Activated naive CD4-positive, alpha-beta T cell treated with anti-CD3 and anti-CD28 coated beads, Interleukin-2, amount 50 U/mL, for 24 hours (primary cell): ENCODE data around the gene DUSP19.

Experiments
- H3K27ac Mint-ChIP-seq: one replicate; pipeline ENCODE4 v1.8.0; 2021; ENCODE audit warnings: mild to moderate bottlenecking, mixed read lengths
- H3K27me3 Mint-ChIP-seq: one replicate; pipeline ENCODE4 v1.8.0; 2021; ENCODE audit warnings: mixed read lengths
- H3K36me3 Mint-ChIP-seq: one replicate; pipeline ENCODE4 v1.8.0; 2021; ENCODE audit warnings: mixed read lengths
- H3K4me1 Mint-ChIP-seq: one replicate; pipeline ENCODE4 v1.8.0; 2021; ENCODE audit warnings: mixed read lengths
- H3K4me3 Mint-ChIP-seq: one replicate; pipeline ENCODE4 v1.8.0; 2021; ENCODE audit warnings: mild to moderate bottlenecking, mixed read lengths
- H3K9me3 Mint-ChIP-seq: one replicate; pipeline ENCODE4 v1.8.0; 2021; ENCODE audit warnings: mixed read lengths

Gene DUSP19

GRCh38 chr2:183091954-183092345, 13.4 kb downstream of the DUSP19 start:
- Mint-ChIP-seq H3K4me3 (no peak overlapping the region), H3K4me1 (no peaks in the 10 kb centered on the region), H3K27me3 (no peaks in the 10 kb centered on the region), H3K9me3 (no peaks in the 10 kb centered on the region), H3K27ac (no peak overlapping the region), H3K36me3 (peaks cover 2% of the 10 kb centered on the region)

GRCh38 chr2:183093857-183094657, 15.5 kb downstream of the DUSP19 start:
- H3K4me3 Mint-ChIP-seq: no peak overlapping the region
- no peak overlapping the region for H3K27ac Mint-ChIP-seq
- no peaks in the 10 kb centered on the region for H3K9me3 Mint-ChIP-seq
- no peaks in the 10 kb centered on the region for H3K4me1 Mint-ChIP-seq
- H3K27me3 Mint-ChIP-seq: no peaks in the 10 kb centered on the region
- peaks cover 2% of the 10 kb centered on the region for H3K36me3 Mint-ChIP-seq

GRCh38 chr2:183105402-183106134, 27.0 kb downstream of the DUSP19 start:
- no peak overlapping the region for H3K4me3 Mint-ChIP-seq
- no peaks in the 10 kb centered on the region for H3K36me3 Mint-ChIP-seq
- no peaks in the 10 kb centered on the region for H3K4me1 Mint-ChIP-seq
- peaks cover 8% of the 10 kb centered on the region for H3K27me3 Mint-ChIP-seq
- no peaks in the 10 kb centered on the region for H3K9me3 Mint-ChIP-seq
- H3K27ac Mint-ChIP-seq: no peak overlapping the region

GRCh38 chr2:183112577-183112976, 34.0 kb downstream of the DUSP19 start:
- no peaks in the 10 kb centered on the region for H3K9me3 Mint-ChIP-seq
- no peaks in the 10 kb centered on the region for H3K36me3 Mint-ChIP-seq
- H3K27me3 Mint-ChIP-seq: peaks cover 6% of the 10 kb centered on the region

GRCh38 chr2:183113630-183114029, 35.1 kb downstream of the DUSP19 start:
- Mint-ChIP-seq H3K27ac (no peak overlapping the region), H3K36me3 (no peaks in the 10 kb centered on the region), H3K4me3 (no peak overlapping the region), H3K9me3 (no peaks in the 10 kb centered on the region), H3K4me1 (peaks cover 4% of the 10 kb centered on the region), H3K27me3 (peaks cover 10% of the 10 kb centered on the region)

More at GRCh38 chr2:183112577-183112976, 34.0 kb downstream of the DUSP19 start:
- Mint-ChIP-seq H3K27ac (no peak overlapping the region), H3K4me3 (no peak overlapping the region), H3K4me1 (peaks cover 4% of the 10 kb centered on the region)

GRCh38 chr2:183117226-183117625, 38.7 kb downstream of the DUSP19 start:
- no peak overlapping the region for H3K27ac Mint-ChIP-seq
- no peak overlapping the region for H3K4me3 Mint-ChIP-seq
- peaks cover 4% of the 10 kb centered on the region for H3K4me1 Mint-ChIP-seq
- peaks cover 12% of the 10 kb centered on the region for H3K27me3 Mint-ChIP-seq
- no peaks in the 10 kb centered on the region for H3K36me3 Mint-ChIP-seq
- no peaks in the 10 kb centered on the region for H3K9me3 Mint-ChIP-seq

GRCh38 chr2:183123117-183123958, 44.8 kb downstream of the DUSP19 start:
- Mint-ChIP-seq H3K36me3 (peaks cover 2% of the 10 kb centered on the region), H3K4me3 (peak overlapping the region; percentile 97), H3K9me3 (no peaks in the 10 kb centered on the region), H3K27ac (peak overlapping the region; percentile 99), H3K27me3 (peaks cover 8% of the 10 kb centered on the region), H3K4me1 (peaks cover 34% of the 10 kb centered on the region)

- Mint-ChIP-seq H3K36me3 (peaks cover 4% of the 10 kb centered on the region), H3K27me3 (peaks cover 6% of the 10 kb centered on the region), H3K9me3 (no peaks in the 10 kb centered on the region), H3K4me1 (peaks cover 39% of the 10 kb centered on the region), H3K27ac (peak overlapping the region; percentile 99), H3K4me3 (peak overlapping the region; percentile 97)
Observed at GRCh38 chr2:183123959-183124221, 45.3 kb downstream of the DUSP19 start.

GRCh38 chr2:183124222-183124956, 45.8 kb downstream of the DUSP19 start, which contains the start of gene NUP35:
Gene NUP35, plus strand, starts transcription at chr2:183124443. Its CDS starts 15 bp downstream, at chr2:183124458.
- Mint-ChIP-seq H3K4me3 (peak within 1 kb of the TSS; percentile 97), H3K27me3 (peaks cover 6% of the 10 kb centered on the region), H3K9me3 (no peaks in the 10 kb centered on the region), H3K36me3 (peaks cover 8% of the 10 kb centered on the region), H3K4me1 (peaks cover 43% of the 10 kb centered on the region), H3K27ac (peak within 1 kb of the TSS; percentile 99)

GRCh38 chr2:183124957-183125255, 46.4 kb downstream of the DUSP19 start:
- Mint-ChIP-seq H3K27ac (peak overlapping the region; percentile 99), H3K27me3 (peaks cover 6% of the 10 kb centered on the region), H3K4me3 (peak overlapping the region; percentile 97), H3K9me3 (no peaks in the 10 kb centered on the region), H3K4me1 (peaks cover 45% of the 10 kb centered on the region), H3K36me3 (peaks cover 8% of the 10 kb centered on the region)

- Mint-ChIP-seq H3K4me1 (peaks cover 46% of the 10 kb centered on the region), H3K4me3 (peak overlapping the region; percentile 97), H3K9me3 (no peaks in the 10 kb centered on the region), H3K36me3 (peaks cover 8% of the 10 kb centered on the region), H3K27me3 (peaks cover 4% of the 10 kb centered on the region), H3K27ac (no peak overlapping the region)
Observed at GRCh38 chr2:183125659-183126341, 47.3 kb downstream of the DUSP19 start.

- H3K4me1 Mint-ChIP-seq: peaks cover 49% of the 10 kb centered on the region
- no peaks in the 10 kb centered on the region for H3K27me3 Mint-ChIP-seq
- H3K4me3 Mint-ChIP-seq: peak overlapping the region; percentile 97
- no peaks in the 10 kb centered on the region for H3K9me3 Mint-ChIP-seq
- no peak overlapping the region for H3K27ac Mint-ChIP-seq
- peaks cover 10% of the 10 kb centered on the region for H3K36me3 Mint-ChIP-seq
Observed at GRCh38 chr2:183126635-183127034, 48.1 kb downstream of the DUSP19 start.

- H3K9me3 Mint-ChIP-seq: no peaks in the 10 kb centered on the region
- no peak overlapping the region for H3K27ac Mint-ChIP-seq
- H3K4me3 Mint-ChIP-seq: no peak overlapping the region
- H3K4me1 Mint-ChIP-seq: peaks cover 29% of the 10 kb centered on the region
- H3K36me3 Mint-ChIP-seq: peaks cover 23% of the 10 kb centered on the region
- no peaks in the 10 kb centered on the region for H3K27me3 Mint-ChIP-seq
Observed at GRCh38 chr2:183134016-183134415, 55.5 kb downstream of the DUSP19 start.

GRCh38 chr2:183148955-183149354, 70.4 kb downstream of the DUSP19 start:
- no peak overlapping the region for H3K4me3 Mint-ChIP-seq
- peaks cover 45% of the 10 kb centered on the region for H3K36me3 Mint-ChIP-seq
- peaks cover 22% of the 10 kb centered on the region for H3K4me1 Mint-ChIP-seq
- H3K9me3 Mint-ChIP-seq: no peaks in the 10 kb centered on the region
- H3K27me3 Mint-ChIP-seq: no peaks in the 10 kb centered on the region
- no peak overlapping the region for H3K27ac Mint-ChIP-seq

GRCh38 chr2:183149489-183149888, 70.9 kb downstream of the DUSP19 start:
- Mint-ChIP-seq H3K27ac (no peak overlapping the region), H3K36me3 (peaks cover 45% of the 10 kb centered on the region), H3K4me1 (peaks cover 20% of the 10 kb centered on the region), H3K9me3 (no peaks in the 10 kb centered on the region), H3K27me3 (no peaks in the 10 kb centered on the region), H3K4me3 (no peak overlapping the region)
